Lung (tissue), 12 donors: ENCODE data around the gene TBC1D13. TPM values are rescaled to one million over a fixed set of nuclear protein-coding genes. Genes with fewer than 3 reads are reported as not detected.
A peak's percentile ranks its signal among the peaks of the same experiment; 100 is the strongest.

Source experiments
- ATAC-seq: fragments of 200-7000 bp; cut with Tn5 transposase; one replicate; pipeline ENCODE4 v1.9.1; 2020; ENCODE audit warnings: moderate number of reproducible peaks; ENCODE audit not compliant: insufficient read depth, low FRiP score
- DNase-seq, 3 donors: peaks; one replicate each; pipeline ENCODE4 v3.0.0-alpha.2; 2013 to 2017
- H3K27ac ChIP-seq, 2 donors: one replicate each; pipeline ENCODE4 v1.5.1; 2013; ENCODE audit warnings: mild to moderate bottlenecking in 2 of 2, moderate library complexity in 2 of 2, control low read depth in 1 of 2, inconsistent platforms in 1 of 2, low read depth in 1 of 2, low read length in 1 of 2
- H3K27me3 ChIP-seq, 3 donors: one replicate each; pipeline ENCODE4 v1.5.1; 2013; ENCODE audit warnings: low read length in 2 of 3; ENCODE audit not compliant: control insufficient read depth in 3 of 3, insufficient read depth in 3 of 3
- H3K36me3 ChIP-seq, 4 donors: one replicate each; pipeline ENCODE4 v1.5.1; 2013; ENCODE audit warnings: low read length in 4 of 4, mild to moderate bottlenecking in 1 of 4, moderate library complexity in 1 of 4; ENCODE audit not compliant: control insufficient read depth in 4 of 4, insufficient read depth in 4 of 4
- H3K4me1 ChIP-seq, 5 donors: one replicate each; pipeline ENCODE4 v1.5.1; 2013; ENCODE audit warnings: low read length in 5 of 5, mild to moderate bottlenecking in 2 of 5, moderate library complexity in 1 of 5; ENCODE audit not compliant: control insufficient read depth in 5 of 5, insufficient read depth in 5 of 5
- H3K4me3 ChIP-seq: one replicate; pipeline ENCODE4 v1.5.1; 2013; ENCODE audit warnings: mild to moderate bottlenecking, control low read depth, moderate library complexity
- H3K9ac ChIP-seq, 2 donors: one replicate each; pipeline ENCODE4 v1.5.1; 2013; ENCODE audit warnings: low read length in 2 of 2, control low read depth in 1 of 2; ENCODE audit not compliant: insufficient read depth in 1 of 2
- H3K9me3 ChIP-seq, 4 donors: one replicate each; pipeline ENCODE4 v1.5.1; 2013; ENCODE audit warnings: low read length in 3 of 4, mild to moderate bottlenecking in 1 of 4, moderate library complexity in 1 of 4; ENCODE audit not compliant: control insufficient read depth in 4 of 4, insufficient read depth in 3 of 4
- WGBS, 2 donors: extraction: QIAGEN DNeasy Blood & Tissue Kit; methylation state at CpG; one replicate each; pipeline ENCODE4 v1.1.7; 2013; 5-methylcytosine and 5-hydroxymethylcytosine counted together
- polyA plus RNA-seq, 2 donors: library from polyadenylated mRNA; stranded (reverse); fragments of 200-250 nt; gene quantifications; one replicate each; pipeline ENCODE4 v1.2.1, GENCODE V29; 2013
- total RNA-seq, 2 donors: library from RNA; depleted of rRNA in 1 of 2; stranded (reverse); fragments of >200 nt in 1 of 2; gene quantifications; one replicate each; pipeline ENCODE4 v1.2.1, GENCODE V29; 2014 to 2021
- TF ChIP-seq, protein P1 (sequence below): IDR thresholded peaks from 2 replicates; pipeline ENCODE4 v1.5.1; 2012; ENCODE audit warnings: mild to moderate bottlenecking; ENCODE audit errors: control extremely low read depth, extremely low read depth
- donor health status: control.
- donor health status: control.
- donor health status: Bipolar disorder and iron deficiency.
- donor health status: healthy.
- donor health status: DM: yes; HTN: yes; CAD: no.

Gene TBC1D13
- total and polyA plus RNA-seq, 4 donors = 9.7 to 27.7 (median 14.1) TPM

DNA sequence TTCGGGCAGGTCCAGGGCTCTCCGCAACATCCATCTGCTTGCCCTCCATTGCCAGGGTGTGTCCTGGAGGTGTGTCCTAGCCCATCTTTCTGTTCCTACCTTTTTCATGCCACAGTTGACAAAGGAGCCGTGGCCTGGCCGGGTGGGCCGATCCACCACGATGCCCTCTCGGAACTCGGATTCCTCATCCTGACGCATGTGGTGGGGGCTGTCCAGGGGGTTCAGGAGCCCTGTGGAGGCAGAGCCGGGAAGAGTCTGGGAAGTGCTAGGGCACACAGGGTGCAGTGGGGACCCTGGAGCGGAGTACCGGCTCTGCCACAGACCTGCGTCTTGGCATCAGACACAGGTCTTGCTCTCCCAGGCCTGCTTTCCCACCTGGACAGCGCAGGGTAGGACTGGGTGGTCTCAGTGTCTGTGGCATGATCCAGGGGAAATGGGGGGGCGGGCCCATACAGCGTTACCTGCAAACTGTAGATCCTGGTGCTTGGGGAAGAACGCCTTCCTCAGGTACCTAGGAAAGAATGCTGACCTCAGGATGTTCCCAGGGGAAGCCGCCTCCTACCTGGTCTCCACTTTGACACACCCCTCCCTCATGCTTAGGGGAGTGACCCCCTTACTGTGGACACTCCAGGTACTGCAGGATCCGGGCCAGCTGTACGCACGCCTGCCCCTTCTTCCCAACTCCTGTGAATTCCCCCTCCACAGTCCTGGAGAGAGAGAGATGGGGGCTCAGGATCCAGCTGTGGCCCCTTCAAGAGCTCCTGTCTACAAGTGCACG is 39.1 kb downstream of the TBC1D13 start:
- DNase-seq = no peak
- ATAC-seq = no peak
- no peak overlapping the region for H3K9ac ChIP-seq
- 95% methylated on average over 22 of the region's 22 CpGs for WGBS, 2 donors
- H3K9me3 ChIP-seq = no peaks in the 10 kb centered on the region
- H3K36me3 ChIP-seq = peaks cover 5 to 56% (median 13%) of the 10 kb centered on the region in 4 donors
- TF ChIP-seq, protein P1, sequence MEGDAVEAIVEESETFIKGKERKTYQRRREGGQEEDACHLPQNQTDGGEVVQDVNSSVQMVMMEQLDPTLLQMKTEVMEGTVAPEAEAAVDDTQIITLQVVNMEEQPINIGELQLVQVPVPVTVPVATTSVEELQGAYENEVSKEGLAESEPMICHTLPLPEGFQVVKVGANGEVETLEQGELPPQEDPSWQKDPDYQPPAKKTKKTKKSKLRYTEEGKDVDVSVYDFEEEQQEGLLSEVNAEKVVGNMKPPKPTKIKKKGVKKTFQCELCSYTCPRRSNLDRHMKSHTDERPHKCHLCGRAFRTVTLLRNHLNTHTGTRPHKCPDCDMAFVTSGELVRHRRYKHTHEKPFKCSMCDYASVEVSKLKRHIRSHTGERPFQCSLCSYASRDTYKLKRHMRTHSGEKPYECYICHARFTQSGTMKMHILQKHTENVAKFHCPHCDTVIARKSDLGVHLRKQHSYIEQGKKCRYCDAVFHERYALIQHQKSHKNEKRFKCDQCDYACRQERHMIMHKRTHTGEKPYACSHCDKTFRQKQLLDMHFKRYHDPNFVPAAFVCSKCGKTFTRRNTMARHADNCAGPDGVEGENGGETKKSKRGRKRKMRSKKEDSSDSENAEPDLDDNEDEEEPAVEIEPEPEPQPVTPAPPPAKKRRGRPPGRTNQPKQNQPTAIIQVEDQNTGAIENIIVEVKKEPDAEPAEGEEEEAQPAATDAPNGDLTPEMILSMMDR = no peak
- H3K4me1 ChIP-seq = peaks cover 0 to 12% (median 2%) of the 10 kb centered on the region in 5 donors
- no peak overlapping the region for H3K4me3 ChIP-seq
- H3K27ac ChIP-seq = no peak overlapping the region
- H3K27me3 ChIP-seq = no peaks in the 10 kb centered on the region

DNA sequence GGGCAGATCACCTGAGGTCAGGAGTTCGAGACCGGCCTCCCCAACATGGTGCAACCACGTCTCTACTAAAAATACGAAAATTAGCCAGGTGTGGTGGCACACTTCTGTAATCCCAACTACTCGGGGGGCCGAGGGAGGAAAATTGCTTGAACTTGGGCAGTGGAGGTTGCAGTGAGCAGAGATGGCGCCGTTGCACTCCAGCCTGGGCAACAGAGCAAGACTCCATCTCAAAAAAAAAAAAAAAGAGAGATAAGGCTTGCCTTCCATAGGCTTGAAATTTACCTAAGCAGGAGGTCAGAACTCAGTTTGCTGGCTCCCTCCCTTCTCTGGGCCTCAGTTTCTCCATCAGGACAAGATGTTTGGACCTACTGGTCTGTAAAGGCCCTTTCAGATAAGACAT is 41.2 kb downstream of the TBC1D13 start:
- TF ChIP-seq, protein P1 = no peak
- peaks cover 0 to 37% (median 9%) of the 10 kb centered on the region in 4 donors for H3K36me3 ChIP-seq
- no peak overlapping the region for H3K27ac ChIP-seq
- no peak overlapping the region for H3K9ac ChIP-seq
- no peaks in the 10 kb centered on the region for H3K27me3 ChIP-seq
- 92 to 96% methylated on average over 8 of the region's 8 CpGs for WGBS, 2 donors
- no peaks in the 10 kb centered on the region for H3K9me3 ChIP-seq
- no peak overlapping the region for H3K4me3 ChIP-seq
- no peak for DNase-seq
- peaks cover 0 to 12% (median 2%) of the 10 kb centered on the region in 5 donors for H3K4me1 ChIP-seq
- no peak for ATAC-seq

DNA sequence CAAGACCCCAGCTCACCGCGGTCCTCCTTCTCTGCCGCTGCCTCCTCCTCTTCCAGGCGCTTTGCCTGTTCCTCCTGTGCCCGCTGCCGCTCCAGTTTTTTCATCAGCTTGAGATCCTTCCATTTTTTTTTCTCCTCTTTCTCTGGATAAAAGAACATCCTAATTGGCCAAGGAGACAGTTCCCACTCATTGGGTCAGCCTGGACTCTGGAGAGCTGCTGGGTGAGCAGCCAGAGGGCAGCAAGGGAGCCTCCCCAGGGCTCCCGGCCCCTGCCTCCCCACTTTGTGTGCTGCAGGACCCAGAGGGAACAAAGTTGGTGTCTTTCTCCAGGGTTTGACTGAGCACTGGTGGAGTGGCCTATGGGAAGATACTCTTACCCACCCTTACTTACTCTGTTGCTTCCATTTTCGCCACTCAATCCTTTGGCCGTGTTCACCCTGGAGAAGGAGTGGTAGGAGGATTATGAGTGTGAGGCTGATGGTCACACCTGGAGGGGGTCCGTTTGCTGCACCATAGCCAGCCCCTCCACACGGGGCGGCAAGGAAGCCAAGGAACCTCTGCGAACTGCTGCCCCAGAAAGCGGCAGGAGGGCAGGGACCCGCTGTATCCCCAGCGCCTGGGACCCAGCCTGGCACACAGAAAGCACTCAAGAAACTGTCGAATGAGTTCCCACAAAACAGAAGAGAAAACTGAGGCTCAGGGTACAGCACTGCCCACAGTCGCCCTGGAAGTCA is 41.8 kb downstream of the TBC1D13 start:
- ATAC-seq (no peak), DNase-seq (no peak)
- Histone ChIP-seq H3K9me3 (no peaks in the 10 kb centered on the region), H3K36me3 (peaks cover 0 to 31% (median 9%) of the 10 kb centered on the region in 4 donors), H3K4me3 (peak overlapping the region; percentile 96), H3K27ac (peak overlapping the region; percentile 73 to 83), H3K9ac (peak overlapping the region; percentile 66 to 73), H3K27me3 (no peaks in the 10 kb centered on the region), H3K4me1 (peaks cover 0 to 12% (median 2%) of the 10 kb centered on the region in 5 donors)
- TF ChIP-seq, protein P1 = no peak
- WGBS, 2 donors = 33 to 35% methylated on average over 18 of the region's 18 CpGs
